ENCODE results near the gene RAB40A. TPM values are rescaled to one million over a fixed set of nuclear protein-coding genes. Genes with fewer than 3 reads are reported as not detected.

Gene RAB40A
- total RNA-seq, 1 experiment from 2014 or later: not detected

- Histone ChIP-seq H3K79me1 (ENCODE audit: insufficient read depth, low read depth, low read length, poor library complexity, severe bottlenecking) (no peaks in the 10 kb centered on the region), H3K4me2 (ENCODE audit: insufficient read depth, insufficient read length, low read length) (no peak overlapping the region), H2BK15ac (ENCODE audit: low read depth, low read length) (no peak overlapping the region), H3K27ac (ENCODE audit: insufficient read length, low read depth, low read length) (no peak overlapping the region), H2AK5ac (ENCODE audit: insufficient read length, low read length) (no peak overlapping the region), H3K79me2 (ENCODE audit: insufficient read depth, low read length) (no peaks in the 10 kb centered on the region), H4K8ac (replicated peaks; ENCODE audit: insufficient read length, low read depth, low read length) (no peak overlapping the region), H2BK12ac (ENCODE audit: insufficient read length, low read depth, low read length) (no peak overlapping the region), H3K27me3 (ENCODE audit: insufficient read depth, low read length) (no peaks in the 10 kb centered on the region), H3K23ac (ENCODE audit: insufficient read length, low read depth, low read length) (no peak overlapping the region), H4K5ac (ENCODE audit: insufficient read length, low read depth, low read length) (no peak overlapping the region), H3K14ac (ENCODE audit: insufficient read depth, low read length) (no peak overlapping the region), H4K20me1 (ENCODE audit: control insufficient read depth, insufficient read depth, insufficient read length) (no peaks in the 10 kb centered on the region), H3T11ph (ENCODE audit: low read length) (no peak overlapping the region), H3K23me2 (ENCODE audit: insufficient read length, low read depth, low read length, poor library complexity, severe bottlenecking) (no peaks in the 10 kb centered on the region), H3K4ac (ENCODE audit: low read depth, low read length) (no peak overlapping the region), H2BK20ac (ENCODE audit: low read depth, low read length, poor library complexity, severe bottlenecking) (no peak overlapping the region), H4K91ac (ENCODE audit: insufficient read length, low read depth, low read length) (no peak overlapping the region), H3K4me1 (ENCODE audit: insufficient read depth, low read length) (no peaks in the 10 kb centered on the region), H3K18ac (ENCODE audit: insufficient read length, low read depth, low read length) (no peak overlapping the region), H2AFZ (ENCODE audit: low read length) (no peak overlapping the region), H2BK5ac (ENCODE audit: insufficient read length, low read length) (no peak overlapping the region), H3K9ac (ENCODE audit: extremely low read depth, insufficient read length, low read length) (no peak overlapping the region), H2BK120ac (ENCODE audit: low read depth, low read length, poor library complexity, severe bottlenecking) (no peak overlapping the region), H3K56ac (ENCODE audit: insufficient read length, low read depth, low read length) (no peak overlapping the region), H3K9me3 (ENCODE audit: control insufficient read depth, low read depth, low read length) (no peaks in the 10 kb centered on the region)
- Mint-ChIP-seq H3K4me1 (no peaks in the 10 kb centered on the region), H3K27me3 (ENCODE audit: low read depth) (no peaks in the 10 kb centered on the region; the same call in 1 of the 2 replicates), H3K36me3 (ENCODE audit: insufficient read depth in 1 of 3, low read depth in 3 of 3) (no peaks in the 10 kb centered on the region), H3K9me3 (peaks cover 0 to 17% of the 10 kb centered on the region in 2 experiments; a peak in 2 of 5 replicates), H3K4me3 (no peak overlapping the region), H3K27ac (no peak overlapping the region)
- WGBS (ENCODE audit: extremely low coverage, insufficient read length, low lambda C conversion rate): no CpG with 5 or more reads among the region's 2 CpGs
- TF ChIP-seq CTCF (conservative IDR thresholded peaks at IDR 0.05): no peak
- DNase-seq: no peak
Observed at GRCh38 chrX:103518571-103518970, 718 bp downstream of the RAB40A start.
